ENCODE results near the gene FAM193A. TPM values are rescaled to one million over a fixed set of nuclear protein-coding genes. Genes with fewer than 3 reads are reported as not detected.
"Not testable (repeated sequence)": the region's sequence is repeated elsewhere in the genome, so short reads cannot be mapped to it uniquely, and the experiment has no call there.

The FAM193A gene
- total RNA-seq, 1 donor from 2014 or later, result 15.2 TPM

- DNase-seq (ENCODE audit: low read depth), result no peak
Observed at GRCh38 chr4:2722033-2722432, 185.6 kb downstream of the FAM193A start.

GRCh38 chr4:2723751-2724150 is 187.3 kb downstream of the FAM193A start:
- DNase-seq (ENCODE audit: low read depth), result no peak

GRCh38 chr4:2725380-2725779 is 188.9 kb downstream of the FAM193A start:
- no peak for DNase-seq (ENCODE audit: low read depth)

- not testable (repeated sequence) for DNase-seq (ENCODE audit: low read depth)
Observed at GRCh38 chr4:2726881-2727280, 190.4 kb downstream of the FAM193A start.

- DNase-seq (ENCODE audit: low read depth), result no peak
Observed at GRCh38 chr4:2728221-2728620, 191.8 kb downstream of the FAM193A start.

- DNase-seq (ENCODE audit: low read depth), result no peak
Observed at GRCh38 chr4:2728806-2729532, 192.5 kb downstream of the FAM193A start.

- no peak for DNase-seq (ENCODE audit: low read depth)
Observed at GRCh38 chr4:2729533-2729875, 193.1 kb downstream of the FAM193A start.

GRCh38 chr4:2731907-2732317 is 195.5 kb downstream of the FAM193A start:
- no peak for DNase-seq (ENCODE audit: low read depth)

- DNase-seq (ENCODE audit: low read depth), result no peak
Observed at GRCh38 chr4:2732526-2732925, 196.1 kb downstream of the FAM193A start.

GRCh38 chr4:2733001-2733843 is 196.8 kb downstream of the FAM193A start:
- no peak for DNase-seq (ENCODE audit: low read depth)

GRCh38 chr4:2733844-2734574 is 197.6 kb downstream of the FAM193A start:
- DNase-seq (ENCODE audit: low read depth), result no peak

GRCh38 chr4:2734612-2735011 is 198.2 kb downstream of the FAM193A start:
- no peak for DNase-seq (ENCODE audit: low read depth)

GRCh38 chr4:2735869-2736268 is 199.4 kb downstream of the FAM193A start:
- no peak for DNase-seq (ENCODE audit: low read depth)

GRCh38 chr4:2738296-2738695 is 201.8 kb downstream of the FAM193A start:
- peak; percentile 20 for DNase-seq (ENCODE audit: low read depth)

- DNase-seq (ENCODE audit: low read depth), result no peak
Observed at GRCh38 chr4:2741626-2742025, 205.2 kb downstream of the FAM193A start.

GRCh38 chr4:2742081-2742822 is 205.8 kb downstream of the FAM193A start:
- no peak for DNase-seq (ENCODE audit: low read depth)

GRCh38 chr4:2742823-2743517 is 206.5 kb downstream of the FAM193A start:
- no peak for DNase-seq (ENCODE audit: low read depth)

GRCh38 chr4:2743518-2744445 is 207.3 kb downstream of the FAM193A start:
- no peak for DNase-seq (ENCODE audit: low read depth)

GRCh38 chr4:2744576-2745270 is 208.3 kb downstream of the FAM193A start:
- DNase-seq (ENCODE audit: low read depth), result no peak
